ENCODE results near the gene HPS4.

- TF ChIP-seq EZH2 (IDR thresholded peaks at IDR 0.05; ENCODE audit: insufficient read depth, poor library complexity, severe bottlenecking) (no peak), EZH2phosphoT487 (IDR thresholded peaks at IDR 0.05; ENCODE audit: insufficient read depth, low read depth) (no peak)
Observed at GRCh38 chr22:26416670-26417276, 66.8 kb downstream of the HPS4 start.
